WTC11 (cell line): ENCODE results near the gene EXPH5. TPM values are rescaled to one million over a fixed set of nuclear protein-coding genes. Genes with fewer than 3 reads are reported as not detected.
A peak's percentile ranks its signal among the peaks of the same experiment; 100 is the strongest.

Source experiments
- ATAC-seq: fragments of 200-7000 bp; cut with Tn5 transposase; 2 replicates; pipeline ENCODE4 v1.10.0; 2021; ENCODE audit warnings: mild to moderate bottlenecking, moderate library complexity
- CTCF ChIA-PET: fragments of 300-600 bp; sonication (Branson Sonifier 250); formaldehyde crosslinking; loops from one replicate; lab custom pipeline; 2021; ENCODE audit warnings: antibody characterized with exemption; lab: Charles Lee
- POLR2A ChIA-PET: fragments of 350-600 bp; sonication (Branson Sonifier 250); formaldehyde crosslinking; loops from one replicate; lab custom pipeline; 2021; ENCODE audit warnings: antibody characterized with exemption; lab: Charles Lee
- DNase-seq: peaks from one replicate; pipeline ENCODE4 v3.0.0; 2021; ENCODE audit warnings: low spot score
- H3K27ac Mint-ChIP-seq: 2 replicates; pipeline ENCODE4 v1.8.0; 2021; ENCODE audit warnings: mixed read lengths
- H3K27me3 Mint-ChIP-seq: 2 replicates; pipeline ENCODE4 v1.8.0; 2021; ENCODE audit warnings: low read depth, mild to moderate bottlenecking, moderate library complexity, mixed read lengths
- H3K36me3 Mint-ChIP-seq: 2 replicates; pipeline ENCODE4 v1.8.0; 2021; ENCODE audit warnings: mixed read lengths
- H3K4me1 Mint-ChIP-seq: 2 replicates; pipeline ENCODE4 v1.8.0; 2022; ENCODE audit warnings: mixed read lengths
- H3K4me3 Mint-ChIP-seq: 2 replicates; pipeline ENCODE4 v1.8.0; 2021; ENCODE audit warnings: mild to moderate bottlenecking, moderate library complexity, mixed read lengths
- H3K9me3 Mint-ChIP-seq: 2 replicates; pipeline ENCODE4 v1.8.0; 2021; ENCODE audit warnings: mixed read lengths
- CREB1 ChIP-seq: sonication (generic); formaldehyde crosslinking; IDR thresholded peaks from 2 replicates; pipeline ENCODE4 v1.8.0; 2023; ENCODE audit warnings: mild to moderate bottlenecking, missing genetic modification reagents
- CREM ChIP-seq: sonication (generic); formaldehyde crosslinking; IDR thresholded peaks from 2 replicates; pipeline ENCODE4 v1.8.1; 2022; ENCODE audit warnings: mild to moderate bottlenecking, missing genetic modification reagents, moderate library complexity
- ERG ChIP-seq: fragments of 250-450 bp; sonication (Bioruptor Pico); IDR thresholded peaks from 2 replicates; pipeline ENCODE4 v1.8.0; 2021; ENCODE audit warnings: mild to moderate bottlenecking
- ETV6 ChIP-seq: sonication (generic); formaldehyde crosslinking; IDR thresholded peaks from 2 replicates; pipeline ENCODE4 v1.8.1; 2022; ENCODE audit warnings: mild to moderate bottlenecking, missing genetic modification reagents
- FOXK1 ChIP-seq: sonication (generic); formaldehyde crosslinking; IDR thresholded peaks from 2 replicates; pipeline ENCODE4 v1.8.0; 2022; ENCODE audit warnings: mild to moderate bottlenecking, moderate library complexity, missing genetic modification reagents
- FOXP1 ChIP-seq: sonication (generic); formaldehyde crosslinking; IDR thresholded peaks from 2 replicates; pipeline ENCODE4 v1.8.0; 2022; ENCODE audit warnings: missing genetic modification reagents, mild to moderate bottlenecking, moderate library complexity, borderline replicate concordance
- GABPB1 ChIP-seq: sonication (generic); formaldehyde crosslinking; IDR thresholded peaks from 2 replicates; pipeline ENCODE4 v1.8.1; 2023; ENCODE audit warnings: mild to moderate bottlenecking, missing genetic modification reagents
- HMGA2 ChIP-seq: fragments of 250-450 bp; sonication (Bioruptor Pico); IDR thresholded peaks from 2 replicates; pipeline ENCODE4 v1.4.0; 2021; ENCODE audit warnings: mild to moderate bottlenecking, moderate library complexity
- MAX ChIP-seq: sonication (generic); formaldehyde crosslinking; IDR thresholded peaks from 2 replicates; pipeline ENCODE4 v1.8.0; 2022; ENCODE audit warnings: mild to moderate bottlenecking, missing genetic modification reagents
- OVOL2 ChIP-seq: fragments of 250-450 bp; sonication (Bioruptor Pico); IDR thresholded peaks from 2 replicates; pipeline ENCODE4 v1.9.0; 2021; ENCODE audit warnings: mild to moderate bottlenecking, borderline replicate concordance
- SP1 ChIP-seq: sonication (generic); formaldehyde crosslinking; conservative IDR thresholded peaks from 2 replicates; pipeline ENCODE4 v1.8.1; 2022; ENCODE audit warnings: missing genetic modification reagents
- TEAD1 ChIP-seq: sonication (generic); formaldehyde crosslinking; IDR thresholded peaks from 2 replicates; pipeline ENCODE4 v1.8.0; 2022; ENCODE audit warnings: mild to moderate bottlenecking, missing genetic modification reagents
- ZNF232 ChIP-seq: sonication (generic); formaldehyde crosslinking; IDR thresholded peaks from 2 replicates; pipeline ENCODE4 v1.8.0; 2022; ENCODE audit warnings: mild to moderate bottlenecking, missing genetic modification reagents
- ZNF263 ChIP-seq: sonication (generic); formaldehyde crosslinking; IDR thresholded peaks from 2 replicates; pipeline ENCODE4 v1.8.1; 2022; ENCODE audit warnings: low read depth, mild to moderate bottlenecking, moderate library complexity, missing genetic modification reagents
- ZSCAN18 ChIP-seq: fragments of 250-450 bp; sonication (Bioruptor Pico); IDR thresholded peaks from 2 replicates; pipeline ENCODE4 v2.1.2; 2022; ENCODE audit warnings: mild to moderate bottlenecking, moderate library complexity
- total RNA-seq: library from RNA; stranded (reverse); gene quantifications from 3 replicates; pipeline ENCODE4 v1.2.3, GENCODE V29; 2021
- TF ChIP-seq, protein P1 (sequence below): sonication (generic); formaldehyde crosslinking; IDR thresholded peaks from 2 replicates; pipeline ENCODE4 v1.8.1; 2022; ENCODE audit warnings: missing genetic modification reagents, borderline replicate concordance
- TF ChIP-seq, protein P2 (sequence below): sonication (generic); formaldehyde crosslinking; IDR thresholded peaks from 2 replicates; pipeline ENCODE4 v1.8.1; 2022; ENCODE audit warnings: mild to moderate bottlenecking, moderate library complexity, missing genetic modification reagents
- TF ChIP-seq, protein P3 (sequence below): sonication (generic); formaldehyde crosslinking; IDR thresholded peaks from 2 replicates; pipeline ENCODE4 v1.8.0; 2022; ENCODE audit warnings: missing genetic modification reagents
- TF ChIP-seq, protein P4 (sequence below): sonication (generic); formaldehyde crosslinking; IDR thresholded peaks from 2 replicates; pipeline ENCODE4 v1.8.1; 2023; ENCODE audit warnings: mild to moderate bottlenecking, moderate library complexity, missing genetic modification reagents

Gene EXPH5
- total RNA-seq, 1 experiment from 2014 or later = 11.2 TPM

DNA sequence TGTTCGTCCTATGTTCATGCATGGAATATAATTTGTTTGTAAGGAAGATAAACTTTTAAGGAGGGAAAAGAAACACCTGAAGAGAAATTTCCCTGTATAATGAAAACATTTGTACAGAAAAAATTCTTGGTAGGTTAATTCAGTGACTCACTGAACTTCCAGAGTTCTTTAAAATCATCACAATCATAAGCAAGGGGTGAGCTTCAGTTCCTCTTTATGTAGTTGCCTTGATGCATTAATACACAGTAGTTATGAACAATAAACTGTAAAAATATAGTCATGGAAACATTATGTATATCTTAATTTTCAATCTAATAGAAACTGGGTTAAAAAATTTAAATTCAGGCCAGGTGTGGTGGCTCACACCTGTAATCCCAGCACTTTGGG, 125.1 kb downstream of the EXPH5 start:
- DNase-seq (no peak), ATAC-seq (no peak)
- no peaks in the 10 kb centered on the region for H3K27me3 Mint-ChIP-seq
- H3K9me3 Mint-ChIP-seq = no peaks in the 10 kb centered on the region
- POLR2A ChIA-PET = no interaction called here
- peaks cover under 1% of the 10 kb centered on the region; the same call in 1 of the 2 replicates for H3K36me3 Mint-ChIP-seq
- H3K4me3 Mint-ChIP-seq = peak overlapping the region; percentile 95; the same call in 1 of the 2 replicates
- TF ChIP-seq TEAD1 (CRISPR knock-in tag) (no peak), ERG (no peak), ZNF263 (CRISPR knock-in tag) (no peak), OVOL2 (CRISPR knock-in tag) (no peak)
- TF ChIP-seq, protein P1, sequence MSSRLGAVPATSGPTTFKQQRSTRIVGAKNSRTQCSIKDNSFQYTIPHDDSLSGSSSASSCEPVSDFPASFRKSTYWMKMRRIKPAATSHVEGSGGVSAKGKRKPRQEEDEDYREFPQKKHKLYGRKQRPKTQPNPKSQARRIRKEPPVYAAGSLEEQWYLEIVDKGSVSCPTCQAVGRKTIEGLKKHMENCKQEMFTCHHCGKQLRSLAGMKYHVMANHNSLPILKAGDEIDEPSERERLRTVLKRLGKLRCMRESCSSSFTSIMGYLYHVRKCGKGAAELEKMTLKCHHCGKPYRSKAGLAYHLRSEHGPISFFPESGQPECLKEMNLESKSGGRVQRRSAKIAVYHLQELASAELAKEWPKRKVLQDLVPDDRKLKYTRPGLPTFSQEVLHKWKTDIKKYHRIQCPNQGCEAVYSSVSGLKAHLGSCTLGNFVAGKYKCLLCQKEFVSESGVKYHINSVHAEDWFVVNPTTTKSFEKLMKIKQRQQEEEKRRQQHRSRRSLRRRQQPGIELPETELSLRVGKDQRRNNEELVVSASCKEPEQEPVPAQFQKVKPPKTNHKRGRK (CRISPR knock-in tag) = no peak
- H3K27ac Mint-ChIP-seq = peak overlapping the region; percentile 22
- no peaks in the 10 kb centered on the region for H3K4me1 Mint-ChIP-seq
- CTCF ChIA-PET = no interaction called here

DNA sequence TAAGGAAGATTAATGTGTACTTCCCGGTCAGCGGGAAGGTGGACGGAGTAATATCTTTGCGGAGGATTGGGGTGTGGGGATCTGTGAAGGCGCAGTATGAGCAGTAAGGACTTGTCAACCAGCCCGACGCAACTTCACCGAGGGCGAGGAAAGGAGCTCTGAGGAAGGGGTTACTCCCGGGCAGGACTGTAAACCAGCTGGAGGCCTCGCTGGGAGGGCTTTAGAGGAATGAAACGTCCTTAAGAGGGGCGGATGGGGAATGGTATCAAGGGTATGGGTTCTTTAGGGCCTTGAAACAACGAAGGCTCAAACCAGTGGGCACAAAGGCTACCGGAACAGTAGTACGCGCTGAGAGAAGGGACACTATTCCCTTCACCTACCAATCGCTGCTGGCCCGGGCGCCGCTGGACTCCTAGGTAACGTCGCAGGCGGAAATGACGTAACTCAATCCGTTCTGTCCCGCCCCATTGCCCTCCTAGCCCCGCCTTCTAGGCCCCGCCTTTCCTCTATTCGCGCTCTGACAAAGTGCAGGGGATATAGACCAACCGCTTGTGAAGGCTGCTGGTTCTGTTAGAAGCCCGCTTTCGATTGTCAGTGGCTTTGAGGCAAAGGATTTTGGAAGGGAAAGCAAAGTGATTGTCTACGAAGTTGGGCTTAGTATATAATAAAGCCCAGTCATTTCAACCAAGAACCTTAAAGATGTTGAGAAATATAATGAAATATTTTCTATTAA, 126.3 kb downstream of the EXPH5 start, which contains the start of gene C11orf65:
Gene C11orf65 (minus strand): TSS at position 439 of the 733 bp plus-strand sequence. CDS start 5,970 bp downstream, outside the sequence.
- Mint-ChIP-seq H3K9me3 (no peaks in the 10 kb centered on the region), H3K27me3 (no peaks in the 10 kb centered on the region), H3K27ac (peak within 1 kb of the TSS; percentile 99)
- TF ChIP-seq, protein P2, sequence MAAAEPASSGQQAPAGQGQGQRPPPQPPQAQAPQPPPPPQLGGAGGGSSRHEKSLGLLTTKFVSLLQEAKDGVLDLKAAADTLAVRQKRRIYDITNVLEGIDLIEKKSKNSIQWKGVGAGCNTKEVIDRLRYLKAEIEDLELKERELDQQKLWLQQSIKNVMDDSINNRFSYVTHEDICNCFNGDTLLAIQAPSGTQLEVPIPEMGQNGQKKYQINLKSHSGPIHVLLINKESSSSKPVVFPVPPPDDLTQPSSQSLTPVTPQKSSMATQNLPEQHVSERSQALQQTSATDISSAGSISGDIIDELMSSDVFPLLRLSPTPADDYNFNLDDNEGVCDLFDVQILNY (CRISPR knock-in tag) = peak; percentile 27; the same call in 1 of the 2 replicates
- TF ChIP-seq, protein P3, sequence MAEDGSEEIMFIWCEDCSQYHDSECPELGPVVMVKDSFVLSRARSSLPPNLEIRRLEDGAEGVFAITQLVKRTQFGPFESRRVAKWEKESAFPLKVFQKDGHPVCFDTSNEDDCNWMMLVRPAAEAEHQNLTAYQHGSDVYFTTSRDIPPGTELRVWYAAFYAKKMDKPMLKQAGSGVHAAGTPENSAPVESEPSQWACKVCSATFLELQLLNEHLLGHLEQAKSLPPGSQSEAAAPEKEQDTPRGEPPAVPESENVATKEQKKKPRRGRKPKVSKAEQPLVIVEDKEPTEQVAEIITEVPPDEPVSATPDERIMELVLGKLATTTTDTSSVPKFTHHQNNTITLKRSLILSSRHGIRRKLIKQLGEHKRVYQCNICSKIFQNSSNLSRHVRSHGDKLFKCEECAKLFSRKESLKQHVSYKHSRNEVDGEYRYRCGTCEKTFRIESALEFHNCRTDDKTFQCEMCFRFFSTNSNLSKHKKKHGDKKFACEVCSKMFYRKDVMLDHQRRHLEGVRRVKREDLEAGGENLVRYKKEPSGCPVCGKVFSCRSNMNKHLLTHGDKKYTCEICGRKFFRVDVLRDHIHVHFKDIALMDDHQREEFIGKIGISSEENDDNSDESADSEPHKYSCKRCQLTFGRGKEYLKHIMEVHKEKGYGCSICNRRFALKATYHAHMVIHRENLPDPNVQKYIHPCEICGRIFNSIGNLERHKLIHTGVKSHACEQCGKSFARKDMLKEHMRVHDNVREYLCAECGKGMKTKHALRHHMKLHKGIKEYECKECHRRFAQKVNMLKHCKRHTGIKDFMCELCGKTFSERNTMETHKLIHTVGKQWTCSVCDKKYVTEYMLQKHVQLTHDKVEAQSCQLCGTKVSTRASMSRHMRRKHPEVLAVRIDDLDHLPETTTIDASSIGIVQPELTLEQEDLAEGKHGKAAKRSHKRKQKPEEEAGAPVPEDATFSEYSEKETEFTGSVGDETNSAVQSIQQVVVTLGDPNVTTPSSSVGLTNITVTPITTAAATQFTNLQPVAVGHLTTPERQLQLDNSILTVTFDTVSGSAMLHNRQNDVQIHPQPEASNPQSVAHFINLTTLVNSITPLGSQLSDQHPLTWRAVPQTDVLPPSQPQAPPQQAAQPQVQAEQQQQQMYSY (CRISPR knock-in tag) = no peak
- TF ChIP-seq FOXK1 (CRISPR knock-in tag) = peak; percentile 46
- TF ChIP-seq ZSCAN18 = no peak
- 0 out of 2 replicates have a peak, but pooled peaks have one; percentile 30 for TF ChIP-seq FOXP1 (CRISPR knock-in tag)
- TF ChIP-seq, protein P4, sequence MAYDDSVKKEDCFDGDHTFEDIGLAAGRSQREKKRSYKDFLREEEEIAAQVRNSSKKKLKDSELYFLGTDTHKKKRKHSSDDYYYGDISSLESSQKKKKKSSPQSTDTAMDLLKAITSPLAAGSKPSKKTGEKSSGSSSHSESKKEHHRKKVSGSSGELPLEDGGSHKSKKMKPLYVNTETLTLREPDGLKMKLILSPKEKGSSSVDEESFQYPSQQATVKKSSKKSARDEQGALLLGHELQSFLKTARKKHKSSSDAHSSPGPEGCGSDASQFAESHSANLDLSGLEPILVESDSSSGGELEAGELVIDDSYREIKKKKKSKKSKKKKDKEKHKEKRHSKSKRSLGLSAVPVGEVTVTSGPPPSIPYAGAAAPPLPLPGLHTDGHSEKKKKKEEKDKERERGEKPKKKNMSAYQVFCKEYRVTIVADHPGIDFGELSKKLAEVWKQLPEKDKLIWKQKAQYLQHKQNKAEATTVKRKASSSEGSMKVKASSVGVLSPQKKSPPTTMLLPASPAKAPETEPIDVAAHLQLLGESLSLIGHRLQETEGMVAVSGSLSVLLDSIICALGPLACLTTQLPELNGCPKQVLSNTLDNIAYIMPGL (CRISPR knock-in tag) = 0 out of 2 replicates have a peak, but pooled peaks have one; percentile 35
- peak; percentile 65; the same call in 1 of the 2 replicates for TF ChIP-seq ZNF232 (CRISPR knock-in tag)
- peak; percentile 91 for TF ChIP-seq SP1 (CRISPR knock-in tag)
- no peak for TF ChIP-seq HMGA2
- TF ChIP-seq CREB1 (CRISPR knock-in tag) = 0 out of 2 replicates have a peak, but pooled peaks have one; percentile 49
- peak; percentile 96 for TF ChIP-seq CREM (CRISPR knock-in tag)
- peak; percentile 43; the same call in 1 of the 2 replicates for TF ChIP-seq MAX
- peak; percentile 60; the same call in 1 of the 2 replicates for TF ChIP-seq ETV6 (CRISPR knock-in tag)
- TF ChIP-seq GABPB1 (CRISPR knock-in tag) = peak; percentile 90
- TF ChIP-seq, all 79 proteins: peak for 11
- DNase-seq (peak; percentile 96), ATAC-seq (peak; percentile 98)
- CTCF ChIA-PET = no interaction called here
- POLR2A ChIA-PET = interaction anchor here (0.6 to 1.0 kb wide), 2 partner anchors 198 to 349 kb away, joined by 3 read pairs; partner anchors contain the start of gene DDX10
- H3K4me3 Mint-ChIP-seq = peak within 1 kb of the TSS; percentile 95
- H3K4me1 Mint-ChIP-seq = no peaks in the 10 kb centered on the region
- H3K36me3 Mint-ChIP-seq = no peaks in the 10 kb centered on the region
